Panc1 (cell line): Measurements from ENCODE around the gene GNB1. TPM values are rescaled to one million over a fixed set of nuclear protein-coding genes. Genes with fewer than 3 reads are reported as not detected.
A peak's percentile ranks its signal among the peaks of the same experiment; 100 is the strongest.

Experiments
- ATAC-seq: fragments of 200-7000 bp; cut with Tn5 transposase; 2 replicates; pipeline ENCODE4 v1.9.1; 2020; ENCODE audit warnings: mild to moderate bottlenecking, moderate library complexity
- BruUV-seq: library from RNA; stranded (reverse); fragments of 400-500 nt; replicated peaks from 2 replicates; lab custom pipeline; 2021; lab: Mats Ljungman, UMichigan
- CTCF ChIA-PET: fragments of 300-600 bp; sonication (Branson Sonifier 250); formaldehyde crosslinking; loops from one replicate; lab custom pipeline; 2022; ENCODE audit warnings: antibody characterized with exemption; lab: Charles Lee
- POLR2A ChIA-PET: fragments of 300-600 bp; sonication (Branson Sonifier 250); formaldehyde crosslinking; loops from one replicate; lab custom pipeline; 2022; ENCODE audit warnings: antibody characterized with exemption; lab: Charles Lee
- DNase-seq: peaks from one replicate; pipeline ENCODE4 v3.0.0-alpha.2; 2010; ENCODE audit warnings: low read depth, low spot score
- H3K27ac ChIP-seq: 2 replicates; pipeline ENCODE4 v1.5.1; 2011; ENCODE audit warnings: mild to moderate bottlenecking, low read length, inconsistent platforms
- H3K27me3 ChIP-seq: fragments of 200-500 bp; sonication (Bioruptor generic); 2 replicates; pipeline ENCODE4 v1.6.0; 2014; ENCODE audit warnings: low read length, inconsistent platforms; ENCODE audit not compliant: control insufficient read depth, insufficient read depth
- H3K36me3 ChIP-seq: fragments of 200-500 bp; sonication (Bioruptor generic); 2 replicates; pipeline ENCODE4 v1.5.1; 2014; ENCODE audit warnings: inconsistent platforms, mild to moderate bottlenecking, low read length, moderate library complexity; ENCODE audit not compliant: control insufficient read depth, insufficient read depth
- H3K4me1 ChIP-seq: 2 replicates; pipeline ENCODE4 v1.5.1; 2011; ENCODE audit warnings: inconsistent platforms, mild to moderate bottlenecking, low read length, moderate library complexity; ENCODE audit not compliant: control insufficient read depth, insufficient read depth
- H3K4me3 ChIP-seq, 2 experiments: 2 replicates each; pipeline ENCODE4 v1.5.1; 2011 to 2012; ENCODE audit warnings: low read depth in 2 of 2, low read length in 2 of 2, mild to moderate bottlenecking in 2 of 2, inconsistent platforms in 1 of 2, moderate library complexity in 1 of 2
- H3K9me3 ChIP-seq: fragments of 200-500 bp; sonication (Bioruptor generic); 2 replicates; pipeline ENCODE4 v1.5.1; 2014; ENCODE audit warnings: low read depth, mild to moderate bottlenecking, inconsistent platforms, low read length, moderate library complexity; ENCODE audit not compliant: control insufficient read depth, insufficient read depth
- POLR2AphosphoS5 ChIP-seq: IDR thresholded peaks from 2 replicates; pipeline ENCODE4 v1.6.1; 2012; ENCODE audit warnings: mild to moderate bottlenecking, low read depth, low read length, moderate library complexity
- SIN3A ChIP-seq: IDR thresholded peaks from 2 replicates; pipeline ENCODE4 v1.6.1; 2012; ENCODE audit warnings: low read depth, mild to moderate bottlenecking, low read length, moderate library complexity, borderline replicate concordance; ENCODE audit not compliant: insufficient read depth
- TCF7L2 ChIP-seq: IDR thresholded peaks from 2 replicates; pipeline ENCODE4 v1.6.1; 2011; ENCODE audit warnings: mild to moderate bottlenecking, low read depth, low read length, inconsistent platforms
- in situ Hi-C: cut with HindIII; loops from 2 replicates; pipeline ENCODE4 v1.10.0; 2016; ENCODE audit warnings: low sequenced_read_pairs, low pct_unique_long_range_greater_than_20kb
- intact Hi-C: fragments of 100-400 bp; cut with micrococcal nuclease; formaldehyde crosslinking; loops from one replicate; pipeline ENCODE4 v1.10.0; 2022; ENCODE audit not compliant: unreplicated experiment
- total RNA-seq: library from RNA; stranded (reverse); gene quantifications from one replicate; pipeline ENCODE4 v1.2.1, GENCODE V29; 2021; ENCODE audit not compliant: unreplicated experiment
- TF ChIP-seq, protein P1 (sequence below): fragments of 450-650 bp; IDR thresholded peaks from 2 replicates; pipeline ENCODE4 v1.5.1; 2017; ENCODE audit warnings: mild to moderate bottlenecking
- TF ChIP-seq, protein P2 (sequence below), 2 experiments: IDR thresholded peaks; 2 replicates each; pipeline ENCODE4 v1.6.1; 2011 to 2012; ENCODE audit warnings: low read depth in 2 of 2, control low read depth in 1 of 2, low read length in 1 of 2, mild to moderate bottlenecking in 1 of 2, moderate library complexity in 1 of 2; ENCODE audit not compliant: insufficient read depth in 1 of 2

The GNB1 gene
- total RNA-seq, 1 experiment from 2014 or later = 499 TPM

- no peak overlapping the region for H3K27ac ChIP-seq
- H3K9me3 ChIP-seq = no peaks in the 10 kb centered on the region
- DNase-seq (no peak), ATAC-seq (peak; percentile 13; the same call in 1 of the 2 replicates)
- no peak overlapping the region for H3K4me3 ChIP-seq
- CTCF ChIA-PET = no interaction called here
- TF ChIP-seq, protein P1, sequence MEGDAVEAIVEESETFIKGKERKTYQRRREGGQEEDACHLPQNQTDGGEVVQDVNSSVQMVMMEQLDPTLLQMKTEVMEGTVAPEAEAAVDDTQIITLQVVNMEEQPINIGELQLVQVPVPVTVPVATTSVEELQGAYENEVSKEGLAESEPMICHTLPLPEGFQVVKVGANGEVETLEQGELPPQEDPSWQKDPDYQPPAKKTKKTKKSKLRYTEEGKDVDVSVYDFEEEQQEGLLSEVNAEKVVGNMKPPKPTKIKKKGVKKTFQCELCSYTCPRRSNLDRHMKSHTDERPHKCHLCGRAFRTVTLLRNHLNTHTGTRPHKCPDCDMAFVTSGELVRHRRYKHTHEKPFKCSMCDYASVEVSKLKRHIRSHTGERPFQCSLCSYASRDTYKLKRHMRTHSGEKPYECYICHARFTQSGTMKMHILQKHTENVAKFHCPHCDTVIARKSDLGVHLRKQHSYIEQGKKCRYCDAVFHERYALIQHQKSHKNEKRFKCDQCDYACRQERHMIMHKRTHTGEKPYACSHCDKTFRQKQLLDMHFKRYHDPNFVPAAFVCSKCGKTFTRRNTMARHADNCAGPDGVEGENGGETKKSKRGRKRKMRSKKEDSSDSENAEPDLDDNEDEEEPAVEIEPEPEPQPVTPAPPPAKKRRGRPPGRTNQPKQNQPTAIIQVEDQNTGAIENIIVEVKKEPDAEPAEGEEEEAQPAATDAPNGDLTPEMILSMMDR = no peak
- TF ChIP-seq SIN3A = no peak
- TF ChIP-seq TCF7L2 = no peak
- TF ChIP-seq POLR2AphosphoS5 = no peak; the same call in 1 of the 2 replicates
- TF ChIP-seq, protein P2, sequence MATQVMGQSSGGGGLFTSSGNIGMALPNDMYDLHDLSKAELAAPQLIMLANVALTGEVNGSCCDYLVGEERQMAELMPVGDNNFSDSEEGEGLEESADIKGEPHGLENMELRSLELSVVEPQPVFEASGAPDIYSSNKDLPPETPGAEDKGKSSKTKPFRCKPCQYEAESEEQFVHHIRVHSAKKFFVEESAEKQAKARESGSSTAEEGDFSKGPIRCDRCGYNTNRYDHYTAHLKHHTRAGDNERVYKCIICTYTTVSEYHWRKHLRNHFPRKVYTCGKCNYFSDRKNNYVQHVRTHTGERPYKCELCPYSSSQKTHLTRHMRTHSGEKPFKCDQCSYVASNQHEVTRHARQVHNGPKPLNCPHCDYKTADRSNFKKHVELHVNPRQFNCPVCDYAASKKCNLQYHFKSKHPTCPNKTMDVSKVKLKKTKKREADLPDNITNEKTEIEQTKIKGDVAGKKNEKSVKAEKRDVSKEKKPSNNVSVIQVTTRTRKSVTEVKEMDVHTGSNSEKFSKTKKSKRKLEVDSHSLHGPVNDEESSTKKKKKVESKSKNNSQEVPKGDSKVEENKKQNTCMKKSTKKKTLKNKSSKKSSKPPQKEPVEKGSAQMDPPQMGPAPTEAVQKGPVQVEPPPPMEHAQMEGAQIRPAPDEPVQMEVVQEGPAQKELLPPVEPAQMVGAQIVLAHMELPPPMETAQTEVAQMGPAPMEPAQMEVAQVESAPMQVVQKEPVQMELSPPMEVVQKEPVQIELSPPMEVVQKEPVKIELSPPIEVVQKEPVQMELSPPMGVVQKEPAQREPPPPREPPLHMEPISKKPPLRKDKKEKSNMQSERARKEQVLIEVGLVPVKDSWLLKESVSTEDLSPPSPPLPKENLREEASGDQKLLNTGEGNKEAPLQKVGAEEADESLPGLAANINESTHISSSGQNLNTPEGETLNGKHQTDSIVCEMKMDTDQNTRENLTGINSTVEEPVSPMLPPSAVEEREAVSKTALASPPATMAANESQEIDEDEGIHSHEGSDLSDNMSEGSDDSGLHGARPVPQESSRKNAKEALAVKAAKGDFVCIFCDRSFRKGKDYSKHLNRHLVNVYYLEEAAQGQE (IDR thresholded peaks at IDR 0.05; ENCODE audit: insufficient read depth in 1 of 2, low read depth in 2 of 2, low read length in 1 of 2) = no peak
- BruUV-seq = TSS peak; percentile 52
- H3K36me3 ChIP-seq = no peaks in the 10 kb centered on the region
- intact Hi-C loops = no loop called here
- POLR2A ChIA-PET = no interaction called here
- peaks cover 14% of the 10 kb centered on the region for H3K4me1 ChIP-seq
- H3K27me3 ChIP-seq = no peaks in the 10 kb centered on the region
- in situ Hi-C loops = no loop called here
These were observed 10.1 kb downstream of the GNB1 start for GRCh38 chr1:1880617-1881312.

- no peaks in the 10 kb centered on the region for H3K27me3 ChIP-seq
- POLR2A ChIA-PET = interaction anchor here (0.6 kb wide), 1 partner anchor 239 kb away, joined by 3 read pairs; no protein-coding TSS in a partner anchor
- DNase-seq (no peak), ATAC-seq (no peak)
- in situ Hi-C loops = no loop called here
- no peak overlapping the region for H3K27ac ChIP-seq
- H3K36me3 ChIP-seq = no peaks in the 10 kb centered on the region
- no peak overlapping the region for H3K4me3 ChIP-seq
- no TSS peak for BruUV-seq
- H3K9me3 ChIP-seq = no peaks in the 10 kb centered on the region
- H3K4me1 ChIP-seq = peaks cover 14% of the 10 kb centered on the region
- CTCF ChIA-PET = no interaction called here
- intact Hi-C loops = no loop called here
- TF ChIP-seq, protein P1 = no peak
- TF ChIP-seq POLR2AphosphoS5 = no peak
These were observed 10.9 kb downstream of the GNB1 start for GRCh38 chr1:1879942-1880341.
